HG02870 (cell line): ENCODE results near the gene NPIPB2.
"Not testable (repeated sequence)": the region's sequence is repeated elsewhere in the genome, so short reads cannot be mapped to it uniquely, and the experiment has no call there.

Experiments used
- ATAC-seq: cut with Tn5 transposase; IDR thresholded peaks from one replicate; pipeline ENCODE4 v1.9.1; 2021; ENCODE audit warnings: mild to moderate bottlenecking, moderate library complexity; ENCODE audit not compliant: unreplicated experiment

The NPIPB2 gene

DNA sequence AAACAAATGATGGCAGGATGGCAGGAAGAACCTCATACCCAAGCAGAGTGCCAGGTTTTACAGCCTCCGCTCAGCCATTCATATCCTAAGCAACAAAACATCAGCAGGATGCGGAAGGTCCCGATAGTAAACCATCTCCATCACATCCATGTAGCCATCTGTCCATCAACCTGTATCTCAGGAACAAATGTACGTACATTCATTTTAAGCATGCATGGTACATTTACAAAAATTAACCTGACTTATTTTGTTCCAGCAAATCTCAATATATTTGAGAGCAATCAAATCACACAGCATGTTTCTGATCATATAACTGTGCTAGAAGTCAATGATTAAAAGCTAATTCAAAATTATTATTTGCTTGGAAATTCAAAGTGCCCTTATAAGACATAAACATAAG is at the start of gene NPIPB2:
Gene NPIPB2, minus strand, starts transcription at position 101 of the 400 bp plus-strand sequence. Its CDS starts 0 bp downstream, at position 101.
- ATAC-seq, result not testable (repeated sequence)

DNA sequence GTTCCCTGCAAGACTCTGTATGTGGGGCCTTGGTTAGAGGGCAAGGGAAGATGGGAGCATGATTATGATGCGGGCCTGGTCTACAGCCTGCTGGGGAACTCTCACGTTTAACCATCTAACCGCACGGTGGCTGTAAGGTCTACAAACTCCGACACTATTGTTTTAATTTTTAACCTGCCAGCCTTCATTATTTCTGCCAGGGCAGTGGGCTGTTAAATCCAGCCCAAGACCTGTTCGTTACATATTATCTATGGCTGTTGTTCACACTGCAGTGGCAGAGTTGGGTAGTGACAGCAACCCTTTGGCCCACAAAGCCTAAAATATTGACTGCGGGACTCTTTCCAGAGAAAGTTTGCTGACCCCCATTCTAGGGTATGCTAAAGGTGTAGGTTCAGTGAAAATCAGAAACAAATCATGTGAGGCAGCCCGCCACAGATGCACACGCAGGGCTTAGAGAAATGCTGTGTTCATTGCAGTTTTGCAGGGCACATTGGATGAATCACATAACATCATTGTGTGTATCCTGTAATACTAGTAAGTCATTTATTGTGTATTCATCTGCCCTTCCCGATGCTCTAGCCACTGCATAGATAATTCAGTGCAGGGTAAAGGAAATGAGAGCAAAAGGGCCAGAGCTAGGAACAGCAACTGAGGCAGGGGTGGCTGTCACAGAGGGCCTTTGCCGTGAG is 49.0 kb upstream of the NPIPB2 start:
- no peak for ATAC-seq

DNA sequence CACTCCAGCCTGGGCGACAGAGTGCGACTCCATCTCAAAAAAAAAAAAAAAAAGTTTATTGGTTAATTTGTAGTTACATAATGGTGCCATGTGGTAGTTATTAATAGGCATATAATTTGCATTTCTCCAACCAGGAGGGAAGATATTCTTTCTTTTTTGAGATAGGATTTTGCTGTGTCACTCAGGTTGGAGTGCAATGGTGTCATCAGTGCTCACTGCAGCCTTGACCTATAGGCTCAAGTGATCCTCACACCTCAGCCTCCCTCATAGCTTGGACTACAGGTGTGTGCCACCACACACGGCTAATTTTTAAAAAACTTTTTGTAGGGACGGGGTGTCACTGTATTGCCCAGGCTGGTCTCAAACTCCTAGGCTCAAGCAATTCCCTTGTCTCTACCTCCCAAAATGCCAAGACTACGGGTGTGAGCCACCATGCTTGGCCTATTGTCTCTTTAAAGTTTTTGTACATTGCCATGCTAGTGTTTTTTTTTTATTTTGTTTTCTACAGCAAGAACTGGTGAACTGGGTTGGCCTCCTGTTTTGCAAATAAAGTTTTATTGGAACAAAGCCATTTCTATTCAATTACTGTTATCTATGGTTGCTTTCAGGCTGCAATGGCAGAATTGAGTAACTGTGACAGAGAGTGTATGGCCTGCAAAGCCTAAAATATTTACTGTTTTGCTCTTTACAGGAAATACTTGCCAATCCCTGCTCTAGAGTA is 46.6 kb upstream of the NPIPB2 start:
- ATAC-seq, result no peak

- ATAC-seq, result no peak
Observed at GRCh38 chr16:11986521-11987057, 44.7 kb upstream of the NPIPB2 start.

GRCh38 chr16:11985250-11985649 is 43.4 kb upstream of the NPIPB2 start:
- no peak for ATAC-seq

GRCh38 chr16:11980136-11980844 is 38.4 kb upstream of the NPIPB2 start:
- ATAC-seq, result no peak

GRCh38 chr16:11979013-11979672 is 37.3 kb upstream of the NPIPB2 start:
- no peak for ATAC-seq

- ATAC-seq, result no peak
Observed at GRCh38 chr16:11978080-11978479, 36.2 kb upstream of the NPIPB2 start.

- ATAC-seq, result no peak
Observed at GRCh38 chr16:11977376-11978041, 35.7 kb upstream of the NPIPB2 start.

GRCh38 chr16:11976850-11977375 is 35.1 kb upstream of the NPIPB2 start:
- ATAC-seq, result peak; percentile 5

- ATAC-seq, result no peak
Observed at GRCh38 chr16:11973070-11973469, 31.2 kb upstream of the NPIPB2 start.

- no peak for ATAC-seq
Observed at GRCh38 chr16:11972128-11972527, 30.3 kb upstream of the NPIPB2 start.

DNA sequence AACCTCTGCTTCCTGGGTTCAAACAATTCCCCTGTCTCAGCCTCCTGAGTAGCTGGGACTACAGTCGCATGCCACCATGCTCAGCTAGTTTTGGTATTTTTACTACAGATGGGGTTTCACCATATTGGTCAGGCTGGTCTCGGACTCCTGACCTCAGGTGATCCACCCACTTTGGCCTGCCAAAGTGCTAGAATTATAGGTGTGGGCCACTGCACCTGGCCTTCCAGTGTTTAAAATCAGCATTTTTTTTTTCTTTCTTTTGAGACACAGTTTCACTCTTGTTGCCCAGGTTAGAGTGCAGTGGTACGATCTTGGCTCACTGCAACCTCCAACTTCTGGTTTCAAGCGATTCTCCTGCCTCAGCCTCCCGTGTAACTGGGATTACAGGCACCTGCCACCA is 28.4 kb upstream of the NPIPB2 start:
- ATAC-seq, result not testable (repeated sequence)

- no peak for ATAC-seq
Observed at GRCh38 chr16:11968577-11968976, 26.7 kb upstream of the NPIPB2 start.

- ATAC-seq, result no peak
Observed at GRCh38 chr16:11967195-11967911, 25.5 kb upstream of the NPIPB2 start.

DNA sequence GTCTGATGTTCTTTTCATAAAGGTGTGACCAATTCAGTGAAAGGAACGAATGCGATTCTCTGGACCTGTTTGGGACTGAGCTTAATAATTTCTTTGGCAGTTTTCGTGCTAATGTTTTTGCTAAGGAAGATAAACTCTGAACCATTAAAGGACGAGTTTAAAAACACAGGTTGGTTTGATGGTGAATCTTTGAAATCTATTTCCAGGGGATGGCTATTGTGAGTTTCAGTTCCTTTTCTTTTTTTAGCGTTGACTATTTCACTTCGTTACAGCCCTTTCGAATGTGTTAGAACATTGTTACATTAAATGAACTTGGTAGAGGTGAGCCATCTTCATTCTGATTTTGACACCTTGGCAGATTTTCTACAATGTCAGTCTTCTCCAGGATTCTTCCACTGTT is 24.3 kb upstream of the NPIPB2 start:
- ATAC-seq, result no peak

DNA sequence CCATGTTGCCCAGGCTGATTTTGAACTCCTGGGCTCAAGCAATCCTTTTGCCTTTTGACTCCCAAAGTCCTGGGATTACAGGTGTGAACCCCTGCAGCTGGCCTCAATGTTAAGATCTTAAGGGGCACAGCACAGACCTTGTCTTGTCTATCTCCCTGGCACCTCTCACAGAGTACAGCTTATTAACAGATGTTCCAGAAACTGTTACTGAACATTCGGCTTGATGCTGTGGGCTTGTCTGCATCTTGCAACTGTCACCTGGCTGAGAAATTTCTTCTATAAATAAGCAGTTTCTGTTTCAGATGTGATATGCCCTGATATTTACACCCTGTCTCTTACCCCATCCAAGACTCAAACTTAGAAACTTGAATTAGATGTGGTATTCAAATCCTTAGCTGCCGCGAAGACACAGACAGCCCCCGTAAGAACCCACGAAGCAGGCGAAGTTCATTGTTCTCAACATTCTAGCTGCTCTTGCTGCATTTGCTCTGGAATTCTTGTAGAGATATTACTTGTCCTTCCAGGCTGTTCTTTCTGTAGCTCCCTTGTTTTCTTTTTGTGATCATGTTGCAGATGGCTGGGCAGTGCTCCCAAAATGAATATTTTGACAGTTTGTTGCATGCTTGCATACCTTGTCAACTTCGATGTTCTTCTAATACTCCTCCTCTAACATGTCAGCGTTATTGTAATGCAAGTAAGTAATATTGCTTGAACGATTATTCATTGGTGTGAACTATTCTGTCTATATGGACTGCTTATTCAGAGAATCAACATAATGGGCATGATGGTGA is 23.1 kb upstream of the NPIPB2 start, which contains the start of gene TNFRSF17:
Gene TNFRSF17, plus strand, starts transcription at position 450 of the 791 bp plus-strand sequence. Its CDS starts 115 bp downstream, at position 565.
- peak; percentile 76 for ATAC-seq

DNA sequence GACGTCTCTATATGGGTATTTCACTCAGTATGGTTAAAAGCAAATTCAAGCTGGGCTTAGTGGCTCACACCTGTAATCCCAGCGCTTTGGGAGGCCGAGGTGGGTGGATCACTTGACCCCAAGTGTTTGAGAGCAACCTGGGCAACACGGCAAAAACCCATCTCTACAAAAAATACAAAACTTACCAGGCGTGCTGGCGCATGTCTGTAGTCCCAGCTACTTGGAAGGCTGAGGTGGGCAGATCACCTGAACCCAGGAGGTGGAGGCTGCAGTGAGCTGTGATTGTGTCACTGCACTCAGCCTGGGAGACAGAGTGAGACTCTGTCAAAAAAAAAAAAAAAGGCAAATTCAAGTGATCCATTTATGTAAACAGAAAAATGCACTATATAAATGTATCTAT is 21.9 kb upstream of the NPIPB2 start:
- ATAC-seq, result no peak

DNA sequence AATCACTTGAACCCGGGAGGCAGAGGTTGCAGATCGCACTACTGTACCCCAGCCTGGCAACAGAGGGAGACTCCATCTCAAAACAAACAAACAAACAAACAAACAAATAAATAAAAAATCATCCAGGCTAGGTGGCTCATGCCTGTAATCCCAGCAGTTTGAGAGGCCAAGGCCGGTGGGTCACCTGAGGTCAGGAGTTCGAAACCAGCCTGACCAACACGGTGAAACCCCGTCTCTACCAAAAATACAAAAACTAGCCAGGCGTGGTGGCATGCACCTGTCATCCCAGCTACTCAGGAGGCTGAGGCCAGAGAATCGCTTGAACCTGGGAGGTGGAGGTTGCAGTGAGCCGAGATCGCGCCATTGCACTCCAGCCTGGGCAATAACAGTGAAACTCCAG is 21.1 kb upstream of the NPIPB2 start:
- not testable (repeated sequence) for ATAC-seq
